Muscle layer of duodenum (tissue), 2 donors: ENCODE data around the gene OR10V1.

ENCODE experiments used
- H3K27ac ChIP-seq: one replicate; pipeline ENCODE4 v1.7.0; 2013; ENCODE audit warnings: mild to moderate bottlenecking, low read length
- H3K27me3 ChIP-seq: one replicate; pipeline ENCODE4 v1.7.0; 2013; ENCODE audit warnings: low read depth, mild to moderate bottlenecking, control low read depth, low read length
- H3K36me3 ChIP-seq, 2 donors: one replicate each; pipeline ENCODE4 v1.7.0; 2013; ENCODE audit warnings: low read length in 2 of 2, control low read depth in 1 of 2, mild to moderate bottlenecking in 1 of 2; ENCODE audit not compliant: insufficient read depth in 2 of 2, control insufficient read depth in 1 of 2
- H3K4me1 ChIP-seq, 2 donors: one replicate each; pipeline ENCODE4 v1.7.0; 2013; ENCODE audit warnings: low read length in 2 of 2, mild to moderate bottlenecking in 2 of 2, control low read depth in 1 of 2, moderate library complexity in 1 of 2; ENCODE audit not compliant: insufficient read depth in 2 of 2, control insufficient read depth in 1 of 2
- H3K4me3 ChIP-seq, 2 donors: one replicate each; pipeline ENCODE4 v1.7.0; 2013; ENCODE audit warnings: low read length in 2 of 2, low read depth in 1 of 2, mild to moderate bottlenecking in 1 of 2
- H3K9me3 ChIP-seq, 2 donors: one replicate each; pipeline ENCODE4 v1.7.0; 2013; ENCODE audit warnings: low read length in 2 of 2, control low read depth in 1 of 2, mild to moderate bottlenecking in 1 of 2; ENCODE audit not compliant: control insufficient read depth in 1 of 2
- donor health status: healthy.

The OR10V1 gene

GRCh38 chr11:59753650-59754493 is 40.2 kb upstream of the OR10V1 start:
- peak overlapping the region; percentile 87 to 97 for H3K4me3 ChIP-seq

GRCh38 chr11:59746111-59746510 is 32.5 kb upstream of the OR10V1 start:
- no peak overlapping the region for H3K27ac ChIP-seq
- H3K4me3 ChIP-seq, result no peak overlapping the region
- H3K27me3 ChIP-seq, result no peaks in the 10 kb centered on the region
- no peaks in the 10 kb centered on the region for H3K4me1 ChIP-seq
- no peaks in the 10 kb centered on the region for H3K36me3 ChIP-seq
- H3K9me3 ChIP-seq, result no peaks in the 10 kb centered on the region

More at GRCh38 chr11:59753650-59754493, 40.2 kb upstream of the OR10V1 start:
- no peaks in the 10 kb centered on the region for H3K27me3 ChIP-seq
- H3K36me3 ChIP-seq, result no peaks in the 10 kb centered on the region
- H3K9me3 ChIP-seq, result no peaks in the 10 kb centered on the region
- peak overlapping the region; percentile 57 for H3K27ac ChIP-seq
- H3K4me1 ChIP-seq, result peaks cover 0 to 4% of the 10 kb centered on the region in 2 donors

GRCh38 chr11:59730896-59731565 is 17.4 kb upstream of the OR10V1 start:
- no peak overlapping the region for H3K27ac ChIP-seq
- no peaks in the 10 kb centered on the region for H3K9me3 ChIP-seq
- H3K27me3 ChIP-seq, result no peaks in the 10 kb centered on the region
- H3K4me1 ChIP-seq, result no peaks in the 10 kb centered on the region
- no peaks in the 10 kb centered on the region for H3K36me3 ChIP-seq
- H3K4me3 ChIP-seq, result no peak overlapping the region

GRCh38 chr11:59729834-59730233 is 16.2 kb upstream of the OR10V1 start:
- H3K9me3 ChIP-seq, result no peaks in the 10 kb centered on the region
- H3K4me3 ChIP-seq, result no peak overlapping the region
- H3K27me3 ChIP-seq, result no peaks in the 10 kb centered on the region
- H3K36me3 ChIP-seq, result no peaks in the 10 kb centered on the region
- no peak overlapping the region for H3K27ac ChIP-seq
- no peaks in the 10 kb centered on the region for H3K4me1 ChIP-seq

- H3K9me3 ChIP-seq, result no peaks in the 10 kb centered on the region
- H3K36me3 ChIP-seq, result no peaks in the 10 kb centered on the region
- no peaks in the 10 kb centered on the region for H3K27me3 ChIP-seq
- H3K4me1 ChIP-seq, result no peaks in the 10 kb centered on the region
- H3K4me3 ChIP-seq, result no peak overlapping the region
- H3K27ac ChIP-seq, result no peak overlapping the region
These were observed 15.3 kb upstream of the OR10V1 start for GRCh38 chr11:59728913-59729312.

GRCh38 chr11:59728154-59728553 is 14.5 kb upstream of the OR10V1 start:
- Histone ChIP-seq H3K9me3 (no peaks in the 10 kb centered on the region), H3K36me3 (no peaks in the 10 kb centered on the region), H3K27ac (no peak overlapping the region), H3K27me3 (no peaks in the 10 kb centered on the region), H3K4me3 (no peak overlapping the region), H3K4me1 (no peaks in the 10 kb centered on the region)

GRCh38 chr11:59727426-59727825 is 13.8 kb upstream of the OR10V1 start:
- Histone ChIP-seq H3K36me3 (no peaks in the 10 kb centered on the region), H3K4me1 (no peaks in the 10 kb centered on the region), H3K27ac (no peak overlapping the region)

GRCh38 chr11:59724066-59724465 is 10.4 kb upstream of the OR10V1 start:
- Histone ChIP-seq H3K4me1 (no peaks in the 10 kb centered on the region), H3K9me3 (no peaks in the 10 kb centered on the region), H3K36me3 (no peaks in the 10 kb centered on the region), H3K27me3 (no peaks in the 10 kb centered on the region), H3K4me3 (no peak overlapping the region), H3K27ac (no peak overlapping the region)

More at GRCh38 chr11:59727426-59727825, 13.8 kb upstream of the OR10V1 start:
- no peak overlapping the region for H3K4me3 ChIP-seq
- H3K27me3 ChIP-seq, result no peaks in the 10 kb centered on the region
- no peaks in the 10 kb centered on the region for H3K9me3 ChIP-seq

- Histone ChIP-seq H3K9me3 (no peaks in the 10 kb centered on the region), H3K27ac (no peak overlapping the region), H3K4me3 (no peak overlapping the region), H3K36me3 (no peaks in the 10 kb centered on the region), H3K4me1 (no peaks in the 10 kb centered on the region), H3K27me3 (peaks cover 3% of the 10 kb centered on the region)
These were observed 5.9 kb upstream of the OR10V1 start for GRCh38 chr11:59719556-59719955.

GRCh38 chr11:59716051-59716450 is 2.4 kb upstream of the OR10V1 start:
- no peaks in the 10 kb centered on the region for H3K9me3 ChIP-seq
- no peak overlapping the region for H3K27ac ChIP-seq
- no peak overlapping the region for H3K4me3 ChIP-seq
- H3K36me3 ChIP-seq, result no peaks in the 10 kb centered on the region
- no peaks in the 10 kb centered on the region for H3K4me1 ChIP-seq
- H3K27me3 ChIP-seq, result peaks cover 3% of the 10 kb centered on the region

- Histone ChIP-seq H3K27me3 (no peaks in the 10 kb centered on the region), H3K4me1 (no peaks in the 10 kb centered on the region)
These were observed 3.4 kb downstream of the OR10V1 start for GRCh38 chr11:59710136-59710847.

More at GRCh38 chr11:59710136-59710847, 3.4 kb downstream of the OR10V1 start:
- no peaks in the 10 kb centered on the region for H3K36me3 ChIP-seq
- H3K27ac ChIP-seq, result no peak overlapping the region
- no peaks in the 10 kb centered on the region for H3K9me3 ChIP-seq
- H3K4me3 ChIP-seq, result no peak overlapping the region
